Measurements from ENCODE around the gene PPP4C.

DNA sequence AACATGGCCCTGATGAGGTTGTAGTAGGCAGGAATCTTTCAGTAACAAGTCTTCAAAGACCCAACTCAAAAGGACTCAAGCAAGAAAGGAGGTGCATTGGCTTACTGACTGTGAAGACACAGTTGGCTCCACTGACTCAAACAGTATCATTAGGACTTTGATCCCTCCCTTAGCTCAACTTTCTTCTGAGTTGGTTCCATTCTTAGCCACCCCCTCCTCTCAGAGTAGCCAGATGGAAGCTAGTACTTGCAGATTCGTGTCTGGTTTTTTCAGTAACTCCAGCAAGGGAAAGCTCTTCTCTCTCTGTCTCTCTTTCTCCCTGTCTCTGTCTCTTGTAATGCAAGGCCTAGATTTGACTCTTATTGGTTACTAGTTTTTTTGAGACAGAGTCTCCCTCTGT, 52.2 kb downstream of the PPP4C start:
- TF ChIP-seq, protein P1, sequence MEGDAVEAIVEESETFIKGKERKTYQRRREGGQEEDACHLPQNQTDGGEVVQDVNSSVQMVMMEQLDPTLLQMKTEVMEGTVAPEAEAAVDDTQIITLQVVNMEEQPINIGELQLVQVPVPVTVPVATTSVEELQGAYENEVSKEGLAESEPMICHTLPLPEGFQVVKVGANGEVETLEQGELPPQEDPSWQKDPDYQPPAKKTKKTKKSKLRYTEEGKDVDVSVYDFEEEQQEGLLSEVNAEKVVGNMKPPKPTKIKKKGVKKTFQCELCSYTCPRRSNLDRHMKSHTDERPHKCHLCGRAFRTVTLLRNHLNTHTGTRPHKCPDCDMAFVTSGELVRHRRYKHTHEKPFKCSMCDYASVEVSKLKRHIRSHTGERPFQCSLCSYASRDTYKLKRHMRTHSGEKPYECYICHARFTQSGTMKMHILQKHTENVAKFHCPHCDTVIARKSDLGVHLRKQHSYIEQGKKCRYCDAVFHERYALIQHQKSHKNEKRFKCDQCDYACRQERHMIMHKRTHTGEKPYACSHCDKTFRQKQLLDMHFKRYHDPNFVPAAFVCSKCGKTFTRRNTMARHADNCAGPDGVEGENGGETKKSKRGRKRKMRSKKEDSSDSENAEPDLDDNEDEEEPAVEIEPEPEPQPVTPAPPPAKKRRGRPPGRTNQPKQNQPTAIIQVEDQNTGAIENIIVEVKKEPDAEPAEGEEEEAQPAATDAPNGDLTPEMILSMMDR (IDR thresholded peaks at IDR 0.05): no peak
- TF ChIP-seq POLR2A (IDR thresholded peaks at IDR 0.05): no peak

Measured in adrenal gland (tissue), 5 donors.